Stomach smooth muscle (tissue), 2 donors: ENCODE data around the gene CLSTN2.

Experiments used
- H3K27ac ChIP-seq: one replicate; pipeline ENCODE4 v1.7.0; 2013; ENCODE audit warnings: mild to moderate bottlenecking, low read length, inconsistent platforms
- H3K27me3 ChIP-seq, 2 donors: one replicate each; pipeline ENCODE4 v1.7.0; 2013; ENCODE audit warnings: low read length in 2 of 2; ENCODE audit not compliant: insufficient read depth in 2 of 2, control insufficient read depth in 1 of 2
- H3K36me3 ChIP-seq, 2 donors: one replicate each; pipeline ENCODE4 v1.7.0; 2013; ENCODE audit warnings: low read length in 2 of 2; ENCODE audit not compliant: control insufficient read depth in 2 of 2, insufficient read depth in 2 of 2
- H3K4me1 ChIP-seq: one replicate; pipeline ENCODE4 v1.7.0; 2013; ENCODE audit warnings: low read length; ENCODE audit not compliant: control insufficient read depth, insufficient read depth
- H3K4me3 ChIP-seq, 2 donors: one replicate each; pipeline ENCODE4 v1.7.0; 2013; ENCODE audit warnings: low read length in 2 of 2
- H3K9ac ChIP-seq, 2 donors: one replicate each; pipeline ENCODE4 v1.7.0; 2013; ENCODE audit warnings: low read length in 2 of 2, mild to moderate bottlenecking in 1 of 2
- H3K9me3 ChIP-seq, 2 donors: one replicate each; pipeline ENCODE4 v1.7.0; 2013; ENCODE audit warnings: low read length in 2 of 2; ENCODE audit not compliant: control insufficient read depth in 2 of 2
- donor health status: healthy.
- donor health status: Pancreatic carcinoma.

Gene CLSTN2

DNA sequence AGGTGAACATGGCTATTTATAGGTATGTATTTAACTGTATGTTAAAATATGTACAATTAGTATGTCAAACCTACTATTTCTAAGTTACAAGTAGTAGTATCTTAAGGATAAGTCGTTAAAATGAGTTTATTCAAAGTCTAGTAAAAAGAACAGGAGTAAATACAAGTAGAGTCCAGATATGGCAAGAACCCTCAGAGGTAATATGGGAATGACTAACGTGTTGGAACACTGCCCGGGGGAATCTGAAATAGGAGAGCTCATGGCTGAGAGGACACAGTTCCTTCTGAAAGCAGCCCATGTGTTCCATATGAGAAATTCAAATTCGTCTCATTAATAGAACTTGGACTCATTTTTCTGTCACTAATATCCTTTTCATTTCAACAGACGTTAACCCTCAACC lies 158.8 kb downstream of the CLSTN2 start:
- Histone ChIP-seq H3K9me3 (no peaks in the 10 kb centered on the region), H3K4me1 (peaks cover 9% of the 10 kb centered on the region), H3K36me3 (no peaks in the 10 kb centered on the region), H3K27me3 (no peaks in the 10 kb centered on the region), H3K27ac (peak overlapping the region; percentile 31), H3K9ac (no peak overlapping the region), H3K4me3 (no peak overlapping the region)

DNA sequence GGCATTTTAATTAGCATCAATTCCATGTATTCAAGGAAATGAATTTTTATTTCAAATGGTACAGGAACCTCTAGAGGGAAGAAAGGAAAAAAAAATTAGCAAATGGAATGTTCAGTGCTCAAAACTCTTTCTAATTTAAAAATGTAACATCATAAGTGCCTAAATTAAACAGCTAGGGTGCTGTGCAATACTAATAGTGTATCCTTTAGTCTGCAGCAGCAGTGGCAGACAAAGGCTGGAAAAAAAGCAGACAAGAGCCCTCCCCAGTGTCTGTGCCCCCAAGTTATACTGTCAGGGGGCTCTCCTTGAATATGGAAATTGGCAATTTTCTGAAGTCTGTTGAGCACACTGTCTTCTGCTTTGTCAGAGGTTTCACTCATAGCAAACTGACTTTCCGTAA lies 159.5 kb downstream of the CLSTN2 start:
- Histone ChIP-seq H3K4me1 (peaks cover 9% of the 10 kb centered on the region), H3K27ac (no peak overlapping the region), H3K9me3 (no peaks in the 10 kb centered on the region), H3K9ac (no peak overlapping the region), H3K36me3 (no peaks in the 10 kb centered on the region), H3K4me3 (no peak overlapping the region), H3K27me3 (no peaks in the 10 kb centered on the region)

DNA sequence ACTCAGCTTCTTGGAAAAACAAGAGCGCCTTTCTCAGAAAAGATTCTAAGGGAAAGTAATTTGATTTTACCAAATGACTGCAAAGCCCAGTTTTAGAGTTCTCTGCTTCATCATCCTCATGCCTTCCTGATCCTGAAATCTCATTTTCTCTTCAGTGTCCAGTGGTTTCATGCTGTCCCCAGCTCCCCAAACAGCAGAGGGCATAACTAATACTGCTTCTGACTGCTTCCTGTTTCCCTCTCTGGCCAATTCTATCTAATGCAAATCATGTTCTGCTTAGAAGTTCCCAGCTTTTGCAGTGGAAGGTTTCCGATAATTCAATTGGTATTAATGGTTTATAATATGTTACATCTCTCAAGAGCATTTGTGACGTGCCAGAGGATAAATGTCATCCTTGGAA lies 161.1 kb downstream of the CLSTN2 start:
- no peaks in the 10 kb centered on the region for H3K9me3 ChIP-seq
- H3K4me3 ChIP-seq, result no peak overlapping the region
- no peak overlapping the region for H3K27ac ChIP-seq
- peaks cover 7% of the 10 kb centered on the region for H3K4me1 ChIP-seq
- H3K9ac ChIP-seq, result no peak overlapping the region
- H3K27me3 ChIP-seq, result no peaks in the 10 kb centered on the region
- H3K36me3 ChIP-seq, result no peaks in the 10 kb centered on the region

DNA sequence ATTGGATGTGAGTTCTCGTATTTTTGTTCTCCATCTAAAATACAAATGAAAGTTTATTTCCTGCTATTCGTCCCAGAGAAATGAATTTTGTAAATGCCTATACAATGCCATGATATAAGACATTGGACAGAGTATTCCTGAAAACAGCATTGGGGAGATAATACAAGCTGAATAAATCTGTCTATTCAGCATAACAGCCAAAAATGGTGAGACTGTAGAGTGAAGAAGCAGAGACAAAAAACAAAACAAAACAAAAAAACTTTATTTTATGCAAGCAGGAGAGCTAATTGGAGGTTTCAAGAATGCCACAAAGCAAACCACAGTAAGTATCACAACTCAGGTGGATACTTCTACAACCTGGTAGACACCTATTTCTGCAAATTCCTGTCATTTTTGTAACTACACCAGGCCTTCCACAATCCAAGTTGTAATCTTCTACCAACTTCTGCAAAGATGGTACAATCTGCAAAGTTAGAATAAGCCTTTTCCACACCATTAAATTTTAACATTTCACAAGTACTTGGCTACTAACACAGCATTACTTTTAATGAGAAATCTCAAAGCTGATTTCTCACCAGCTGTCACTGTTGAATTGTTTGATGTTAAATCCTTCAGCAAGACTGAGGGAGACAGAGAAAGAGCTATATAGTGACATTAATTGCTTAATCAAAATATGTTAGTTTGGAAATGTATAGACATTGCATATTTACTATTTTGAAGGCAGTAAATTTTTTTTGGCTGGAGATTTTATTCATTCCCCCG lies 163.1 kb downstream of the CLSTN2 start:
- no peak overlapping the region for H3K27ac ChIP-seq
- peaks cover 5% of the 10 kb centered on the region for H3K4me1 ChIP-seq
- no peak overlapping the region for H3K4me3 ChIP-seq
- no peak overlapping the region for H3K9ac ChIP-seq
- H3K9me3 ChIP-seq, result no peaks in the 10 kb centered on the region
- H3K36me3 ChIP-seq, result no peaks in the 10 kb centered on the region
- no peaks in the 10 kb centered on the region for H3K27me3 ChIP-seq

DNA sequence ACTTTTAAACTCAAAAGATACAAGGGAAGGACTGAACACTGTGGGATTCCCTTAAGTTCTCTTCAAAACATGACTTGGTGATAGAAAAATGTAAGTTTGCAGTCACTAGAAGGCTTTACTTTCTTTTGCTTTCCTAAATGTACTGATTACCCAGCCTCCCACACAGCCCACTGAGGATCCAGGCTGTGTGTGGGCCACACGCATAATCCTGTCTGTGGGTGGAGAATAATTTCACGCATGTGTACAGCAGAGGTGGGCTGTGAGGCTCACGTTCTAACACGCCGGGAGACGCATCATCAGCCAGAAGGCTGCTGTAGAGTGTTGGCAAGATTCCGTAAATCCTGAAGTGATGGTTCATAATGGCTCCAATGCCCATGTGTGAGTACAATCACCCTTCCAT lies 165.5 kb downstream of the CLSTN2 start:
- H3K9me3 ChIP-seq, result no peaks in the 10 kb centered on the region
- no peak overlapping the region for H3K27ac ChIP-seq
- H3K9ac ChIP-seq, result no peak overlapping the region
- H3K27me3 ChIP-seq, result no peaks in the 10 kb centered on the region
- H3K36me3 ChIP-seq, result no peaks in the 10 kb centered on the region
- H3K4me1 ChIP-seq, result no peaks in the 10 kb centered on the region
- H3K4me3 ChIP-seq, result no peak overlapping the region

DNA sequence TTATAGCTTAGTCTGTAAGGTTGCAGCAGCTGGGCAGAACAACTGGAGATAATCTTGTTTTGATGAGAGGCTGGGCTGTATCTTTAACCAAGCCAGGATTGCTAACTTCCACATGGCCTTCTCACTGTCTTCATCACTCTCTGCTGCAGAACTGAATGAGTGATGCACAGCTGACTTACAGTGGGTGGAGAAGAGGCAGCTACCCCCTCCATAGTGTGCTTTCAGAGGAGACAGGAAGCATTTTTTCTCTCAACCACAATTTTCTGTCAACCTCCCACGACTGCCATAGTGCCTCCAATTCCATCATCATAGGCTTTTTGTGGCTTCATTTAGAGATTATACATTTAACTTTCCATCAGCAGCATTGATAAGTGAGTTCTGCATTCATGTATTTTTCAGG lies 168.2 kb downstream of the CLSTN2 start:
- H3K9me3 ChIP-seq, result no peaks in the 10 kb centered on the region
- H3K27ac ChIP-seq, result no peak overlapping the region
- no peaks in the 10 kb centered on the region for H3K36me3 ChIP-seq
- H3K9ac ChIP-seq, result no peak overlapping the region
- no peak overlapping the region for H3K4me3 ChIP-seq
- H3K4me1 ChIP-seq, result no peaks in the 10 kb centered on the region
- H3K27me3 ChIP-seq, result no peaks in the 10 kb centered on the region

DNA sequence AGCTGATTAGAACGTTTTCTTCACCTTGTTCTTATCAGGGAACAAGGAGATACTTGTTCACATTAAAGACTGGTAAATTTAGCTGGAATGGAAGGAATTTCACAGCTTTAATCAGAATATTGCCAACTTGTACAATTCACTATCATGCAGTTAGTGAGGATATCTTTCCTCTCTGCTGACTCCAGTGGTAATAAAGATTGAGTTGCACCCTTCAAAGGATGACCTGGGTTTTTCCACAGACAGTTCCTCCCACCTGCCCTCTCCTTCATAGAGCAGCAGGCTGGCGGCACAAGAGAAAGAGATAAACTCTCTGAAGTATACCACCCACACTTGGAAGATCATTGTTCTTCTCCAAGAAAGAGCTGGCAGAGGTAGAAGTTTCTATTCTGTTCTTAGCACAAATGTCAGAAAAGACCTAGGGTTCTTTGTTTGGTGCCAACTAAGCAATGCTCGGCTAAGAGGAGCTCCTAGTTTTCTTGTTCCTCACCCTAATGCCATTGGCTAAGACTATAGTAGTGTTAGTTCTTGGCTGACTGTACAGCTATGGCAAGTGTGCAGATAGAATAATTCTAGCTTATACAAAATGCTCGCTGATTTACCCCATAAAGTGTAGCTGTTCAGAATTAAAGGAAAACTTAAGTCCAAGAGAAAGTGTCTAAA lies 169.1 kb downstream of the CLSTN2 start:
- H3K9ac ChIP-seq, result no peak overlapping the region
- H3K4me3 ChIP-seq, result no peak overlapping the region
- H3K27ac ChIP-seq, result no peak overlapping the region
- H3K9me3 ChIP-seq, result no peaks in the 10 kb centered on the region
- H3K36me3 ChIP-seq, result no peaks in the 10 kb centered on the region
- no peaks in the 10 kb centered on the region for H3K4me1 ChIP-seq
- no peaks in the 10 kb centered on the region for H3K27me3 ChIP-seq

DNA sequence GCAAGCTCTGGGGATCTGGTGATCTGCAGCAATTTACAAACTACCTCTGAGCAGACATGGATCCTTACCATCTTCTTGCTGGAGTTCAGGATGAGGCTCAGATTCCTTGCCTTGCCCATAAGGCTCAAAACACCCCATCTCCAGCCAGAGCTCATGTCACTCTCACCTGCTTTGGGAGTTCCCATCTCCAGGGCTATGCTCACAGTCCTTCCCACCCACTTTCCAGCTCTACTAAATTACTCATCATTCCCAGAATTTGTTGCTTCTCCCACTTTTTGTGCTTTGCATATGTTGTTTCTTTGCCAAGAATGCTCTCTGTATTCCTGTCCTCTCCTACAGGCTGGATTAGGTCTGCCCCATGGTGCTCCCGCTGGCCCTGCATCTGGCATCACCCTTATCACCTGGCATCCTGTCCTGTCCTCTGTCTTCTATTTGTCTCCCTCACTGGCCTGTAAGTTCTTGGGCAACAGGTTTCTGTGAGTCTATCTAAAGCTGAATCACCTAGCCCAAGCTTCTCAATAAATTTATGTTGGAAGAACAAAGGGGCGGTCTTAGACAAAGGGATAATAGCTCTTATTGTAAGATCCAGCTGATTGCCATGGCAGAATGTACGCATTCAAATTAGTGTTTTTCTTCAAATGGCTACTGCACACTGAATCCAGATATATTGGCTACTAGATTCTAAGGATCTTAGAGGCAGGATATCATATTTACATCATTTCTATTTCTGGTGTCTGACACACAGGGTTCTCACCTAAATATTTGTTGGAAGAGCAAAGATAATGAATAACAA lies 179.2 kb downstream of the CLSTN2 start:
- Histone ChIP-seq H3K9ac (no peak overlapping the region), H3K9me3 (no peaks in the 10 kb centered on the region), H3K4me1 (no peaks in the 10 kb centered on the region), H3K4me3 (no peak overlapping the region), H3K27me3 (peaks cover 2% of the 10 kb centered on the region in 2 donors), H3K27ac (no peak overlapping the region), H3K36me3 (no peaks in the 10 kb centered on the region)

DNA sequence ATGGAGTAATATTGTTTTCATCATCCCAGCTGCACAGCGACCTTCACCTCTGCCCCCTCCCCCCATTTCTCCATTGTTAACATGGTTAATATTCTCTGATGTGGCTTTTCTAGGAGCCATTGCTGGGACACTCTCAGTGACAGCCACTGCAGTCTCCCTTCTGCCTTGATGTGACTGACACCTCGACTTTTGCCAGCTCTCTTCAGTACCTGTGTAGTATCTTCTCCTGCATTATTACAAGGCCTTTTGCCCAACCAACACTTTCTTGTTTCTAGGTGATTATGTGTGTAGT lies 179.8 kb downstream of the CLSTN2 start:
- H3K9me3 ChIP-seq, result no peaks in the 10 kb centered on the region
- H3K36me3 ChIP-seq, result no peaks in the 10 kb centered on the region
- no peak overlapping the region for H3K27ac ChIP-seq
- no peak overlapping the region for H3K4me3 ChIP-seq
- peaks cover 2% of the 10 kb centered on the region in 2 donors for H3K27me3 ChIP-seq
- H3K4me1 ChIP-seq, result no peaks in the 10 kb centered on the region
- no peak overlapping the region for H3K9ac ChIP-seq

DNA sequence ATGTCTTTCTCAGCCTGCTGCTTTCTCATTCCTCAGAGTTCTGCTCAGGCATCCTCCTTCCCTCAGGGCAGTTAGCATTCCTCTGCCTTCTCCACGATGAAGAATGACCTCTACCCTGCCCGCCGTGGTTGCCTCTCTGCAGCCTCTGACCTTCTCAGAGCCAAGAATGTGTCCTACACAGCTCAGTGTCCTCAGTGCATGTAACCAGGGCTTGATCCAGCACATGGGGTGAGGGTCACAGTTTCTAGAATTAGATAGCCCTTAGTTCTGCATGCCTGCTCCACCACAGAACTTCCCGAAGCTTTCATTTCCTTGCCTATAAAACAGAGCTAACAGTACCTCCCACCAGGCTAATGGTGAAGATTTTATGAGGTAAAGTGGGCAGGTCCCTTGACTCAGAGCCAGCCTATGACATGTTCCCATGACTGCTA lies 182.1 kb downstream of the CLSTN2 start:
- H3K9me3 ChIP-seq, result no peaks in the 10 kb centered on the region
- H3K27ac ChIP-seq, result no peak overlapping the region
- no peaks in the 10 kb centered on the region for H3K4me1 ChIP-seq
- no peaks in the 10 kb centered on the region for H3K36me3 ChIP-seq
- no peak overlapping the region for H3K4me3 ChIP-seq
- H3K27me3 ChIP-seq, result peaks cover 2% of the 10 kb centered on the region in 2 donors
- H3K9ac ChIP-seq, result no peak overlapping the region

DNA sequence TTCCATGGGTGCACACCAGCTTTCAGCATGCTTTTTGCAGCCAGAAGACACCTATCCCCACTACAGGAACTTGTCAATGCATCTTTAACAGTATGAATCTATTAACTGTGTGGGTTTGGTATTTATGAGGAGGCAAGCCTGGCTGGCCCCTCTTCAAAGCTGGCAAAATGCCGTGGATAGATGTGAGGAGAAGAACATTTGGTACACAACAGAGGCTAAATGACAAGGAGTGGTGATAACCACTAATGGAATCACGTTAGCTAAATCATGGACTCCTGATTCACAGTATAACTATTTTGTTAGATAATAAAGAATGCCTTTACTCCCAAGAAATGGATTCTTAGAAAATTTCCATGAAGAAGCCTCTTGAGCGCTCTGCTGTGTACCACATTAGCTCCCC lies 187.2 kb downstream of the CLSTN2 start:
- Histone ChIP-seq H3K36me3 (no peaks in the 10 kb centered on the region), H3K9ac (no peak overlapping the region), H3K9me3 (no peaks in the 10 kb centered on the region), H3K4me1 (no peaks in the 10 kb centered on the region), H3K4me3 (no peak overlapping the region), H3K27me3 (peaks cover 2% of the 10 kb centered on the region in 2 donors), H3K27ac (no peak overlapping the region)
